Cardiac fibroblast (primary cell): ENCODE data around the gene CWC25.

Experiments used
- DNase-seq, 2 donors: peaks; one replicate each; pipeline versions ENCODE4 v3.0.0 to v3.0.0-alpha.2; 2010; ENCODE audit warnings: low read depth in 2 of 2
- H3K4me3 ChIP-seq, 2 donors: replicated peaks in 1 of 2; 1 replicate in 1 of 2; 2 replicates in 1 of 2; pipeline ENCODE4 v1.5.1; 2011; ENCODE audit warnings: low read depth in 2 of 2, low read length in 2 of 2, mild to moderate bottlenecking in 2 of 2, moderate library complexity in 1 of 2
- CTCF ChIP-seq: IDR thresholded peaks from one replicate; pipeline ENCODE4 v1.5.1; 2011; ENCODE audit warnings: low read depth, mild to moderate bottlenecking, low read length, inconsistent platforms

Gene CWC25

GRCh38 chr17:38783227-38783626 is 41.9 kb downstream of the CWC25 start:
- no peak for TF ChIP-seq CTCF
- DNase-seq, result no peak
- no peak overlapping the region for H3K4me3 ChIP-seq

- DNase-seq, result no peak
- no peak overlapping the region for H3K4me3 ChIP-seq
- no peak for TF ChIP-seq CTCF
These were observed 45.0 kb downstream of the CWC25 start for GRCh38 chr17:38779965-38780752.

GRCh38 chr17:38777641-38778250 is 47.4 kb downstream of the CWC25 start:
- no peak for TF ChIP-seq CTCF
- no peak overlapping the region for H3K4me3 ChIP-seq
- no peak for DNase-seq

GRCh38 chr17:38773258-38773657 is 51.9 kb downstream of the CWC25 start:
- TF ChIP-seq CTCF, result no peak
- no peak overlapping the region for H3K4me3 ChIP-seq
- no peak for DNase-seq

- no peak for TF ChIP-seq CTCF
- no peak overlapping the region for H3K4me3 ChIP-seq
- DNase-seq, result no peak
These were observed 56.7 kb downstream of the CWC25 start for GRCh38 chr17:38768417-38768816.

GRCh38 chr17:38766341-38766740 is 58.8 kb downstream of the CWC25 start:
- TF ChIP-seq CTCF, result no peak
- no peak for DNase-seq
- no peak overlapping the region for H3K4me3 ChIP-seq
